CD4-positive, alpha-beta T cell treated with Interferon alpha-2 for 1 hour (primary cell): ENCODE results near the gene CCDC183.
"Not testable (repeated sequence)": the region's sequence is repeated elsewhere in the genome, so short reads cannot be mapped to it uniquely, and the experiment has no call there.

Experiments
- DNase-seq, 2 donors: peaks; one replicate each; pipeline ENCODE4 v3.0.0-alpha.2; 2020 to 2022

The CCDC183 gene

GRCh38 chr9:136785565-136786355, 10.4 kb upstream of the CCDC183 start:
- not testable (repeated sequence) for DNase-seq

GRCh38 chr9:136786451-136786850, 9.7 kb upstream of the CCDC183 start:
- no peak for DNase-seq

- DNase-seq: not testable (repeated sequence)
These were observed 9.2 kb upstream of the CCDC183 start for GRCh38 chr9:136786983-136787382.

GRCh38 chr9:136787690-136788400, 8.3 kb upstream of the CCDC183 start:
- peak; percentile 70 to 85 for DNase-seq

GRCh38 chr9:136788644-136789522, 7.3 kb upstream of the CCDC183 start:
- DNase-seq: not testable (repeated sequence)

- DNase-seq: no peak
These were observed 6.6 kb upstream of the CCDC183 start for GRCh38 chr9:136789523-136789937.

GRCh38 chr9:136790640-136791515, 5.3 kb upstream of the CCDC183 start, which contains the start of gene TMEM141:
Gene TMEM141 (plus strand): TSS chr9:136791344. CDS start chr9:136791371, 27 bp downstream.
- peak; percentile 99 to 100 for DNase-seq

- DNase-seq: peak; percentile 67 to 79
These were observed 4.4 kb upstream of the CCDC183 start for GRCh38 chr9:136791516-136792276.

- no peak for DNase-seq
These were observed 3.6 kb upstream of the CCDC183 start for GRCh38 chr9:136792321-136793085.

- DNase-seq: no peak
These were observed 2.8 kb upstream of the CCDC183 start for GRCh38 chr9:136793086-136793946.

GRCh38 chr9:136794281-136794999, 1.7 kb upstream of the CCDC183 start:
- no peak for DNase-seq

- no peak for DNase-seq
These were observed 1.2 kb upstream of the CCDC183 start for GRCh38 chr9:136795000-136795348.

- DNase-seq: not testable (repeated sequence)
These were observed 723 bp downstream of the CCDC183 start for GRCh38 chr9:136796775-136797347.

- DNase-seq: no peak
These were observed 2.6 kb downstream of the CCDC183 start for GRCh38 chr9:136798708-136799078.

- no peak for DNase-seq
These were observed 3.1 kb downstream of the CCDC183 start for GRCh38 chr9:136799079-136799853.

GRCh38 chr9:136799854-136800657, 3.9 kb downstream of the CCDC183 start:
- peak; percentile 88 to 92 for DNase-seq

- DNase-seq: no peak
These were observed 6.2 kb downstream of the CCDC183 start for GRCh38 chr9:136802321-136802720.
